HG03045 (cell line): ENCODE measurements around the gene COG1.

Experiments
- ATAC-seq: cut with Tn5 transposase; IDR thresholded peaks from one replicate; pipeline ENCODE4 v1.9.1; 2021; ENCODE audit warnings: mild to moderate bottlenecking, moderate library complexity; ENCODE audit not compliant: unreplicated experiment

COG1 gene

DNA sequence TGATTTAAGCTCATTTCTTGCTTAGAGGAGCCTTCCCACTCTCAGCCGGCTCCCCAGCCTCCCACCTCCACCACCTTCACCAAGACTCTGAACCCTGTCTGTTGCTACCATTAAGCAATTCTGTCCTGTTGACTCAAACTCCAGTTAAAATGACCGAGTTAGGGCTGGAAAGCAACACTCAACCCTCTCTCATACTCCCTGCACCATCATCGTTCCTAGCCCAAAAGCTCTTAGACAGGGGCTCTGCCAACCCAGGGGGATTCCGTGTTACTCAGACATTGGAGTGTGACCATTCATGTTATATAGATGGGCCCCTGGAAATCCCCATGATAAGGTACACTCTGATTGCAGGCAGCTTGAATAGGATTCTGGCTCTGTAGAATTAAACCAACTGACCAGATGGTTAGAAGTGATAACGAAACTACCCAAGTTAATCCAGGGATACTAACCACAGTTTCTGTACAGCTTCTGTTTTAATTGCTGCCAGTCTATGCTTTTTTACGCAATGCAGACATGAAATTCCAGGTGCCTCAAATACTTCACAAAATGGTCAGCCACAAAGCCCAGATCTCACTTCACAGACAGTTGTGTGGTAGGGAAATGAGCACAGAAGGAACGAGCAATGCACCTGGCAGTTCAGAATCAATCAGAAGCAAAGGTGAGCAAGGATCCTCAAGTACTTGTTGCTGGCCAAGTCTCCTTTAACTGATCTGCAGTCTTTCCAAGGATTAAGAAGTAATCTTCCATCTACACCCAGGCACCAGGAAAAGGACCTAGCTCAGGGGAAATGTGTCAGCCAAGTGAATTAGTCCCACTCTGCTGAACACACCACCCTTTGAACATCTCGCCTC lies 25.9 kb upstream of the COG1 start:
- ATAC-seq = no peak

GRCh38 chr17:73168667-73169066 lies 24.2 kb upstream of the COG1 start:
- no peak for ATAC-seq

GRCh38 chr17:73170324-73170723 lies 22.5 kb upstream of the COG1 start:
- no peak for ATAC-seq

- no peak for ATAC-seq
These were observed 20.6 kb upstream of the COG1 start for GRCh38 chr17:73172252-73172651.

DNA sequence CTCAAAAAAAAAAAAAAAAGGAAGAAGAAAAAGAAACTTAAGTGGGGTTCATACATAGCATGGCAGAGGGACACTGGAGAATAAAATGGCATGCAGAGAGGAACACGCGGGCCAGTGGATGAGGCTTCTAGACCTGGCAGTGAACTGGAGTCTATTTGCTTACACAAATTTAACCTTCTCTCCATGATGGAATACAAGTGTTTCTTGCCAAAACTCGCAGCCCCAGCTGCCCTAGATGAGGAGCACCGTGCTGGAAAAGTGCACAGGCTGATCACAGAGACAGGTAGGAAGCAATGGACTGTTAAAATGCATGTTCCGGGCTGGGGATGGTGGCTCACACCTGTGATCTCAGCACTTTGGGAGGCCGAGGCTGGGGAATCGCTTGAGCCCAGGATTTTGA lies 18.7 kb upstream of the COG1 start:
- ATAC-seq = no peak

GRCh38 chr17:73175962-73176565 lies 16.8 kb upstream of the COG1 start:
- ATAC-seq = no peak

GRCh38 chr17:73179387-73179786 lies 13.5 kb upstream of the COG1 start:
- ATAC-seq = no peak

DNA sequence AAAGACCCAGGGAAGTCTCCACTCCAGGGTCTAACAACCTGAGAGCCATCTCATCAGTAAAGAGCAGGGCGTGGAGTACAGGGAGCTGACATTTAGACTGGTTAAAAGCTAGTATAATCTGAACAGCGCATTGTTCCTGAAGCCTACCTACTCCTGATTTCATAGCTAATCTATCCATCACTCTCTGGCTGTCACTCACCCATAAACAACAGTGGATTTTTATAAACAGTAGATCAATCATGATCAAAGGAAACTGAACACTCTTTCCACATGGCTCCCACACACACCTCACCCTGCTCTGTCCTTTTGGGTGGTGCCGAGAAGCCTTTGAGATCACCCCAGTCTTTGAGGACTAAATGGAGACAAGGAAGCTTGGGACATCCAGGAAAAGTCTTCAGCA lies 13.0 kb upstream of the COG1 start:
- no peak for ATAC-seq

DNA sequence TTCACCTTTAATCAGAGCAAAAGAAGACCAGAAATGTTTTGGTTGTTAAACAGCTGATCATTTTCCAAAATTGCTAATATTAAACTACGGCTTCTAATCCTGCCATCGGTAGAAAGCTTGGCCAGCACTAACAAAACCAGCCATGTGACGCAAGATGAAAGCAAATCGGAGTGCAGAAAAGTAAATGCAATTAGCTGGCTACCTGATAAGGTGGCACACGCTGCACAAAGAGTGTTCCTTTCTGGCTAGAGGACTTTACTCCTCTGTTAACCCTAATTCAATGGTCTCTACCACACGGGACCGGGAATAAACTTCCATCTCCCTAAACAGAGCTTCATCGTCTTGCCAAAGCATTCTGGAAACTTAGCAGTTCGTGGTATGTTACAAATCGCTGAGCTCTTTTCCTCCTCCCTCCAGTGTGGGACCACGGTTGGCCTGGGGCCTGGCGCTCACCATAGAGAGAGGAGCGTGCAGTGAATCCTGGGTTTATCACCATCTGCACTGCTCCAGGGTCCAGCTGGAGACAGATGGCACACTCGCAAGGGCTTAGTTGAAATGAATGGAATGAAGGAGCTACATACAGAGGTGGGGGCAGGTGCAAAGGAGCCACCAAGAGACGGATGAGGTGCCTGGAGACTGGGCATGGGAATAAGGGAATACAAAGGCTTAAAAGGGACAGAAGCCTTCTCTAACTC lies 10.1 kb upstream of the COG1 start:
- ATAC-seq = no peak

GRCh38 chr17:73184136-73184993 lies 8.5 kb upstream of the COG1 start:
- no peak for ATAC-seq

DNA sequence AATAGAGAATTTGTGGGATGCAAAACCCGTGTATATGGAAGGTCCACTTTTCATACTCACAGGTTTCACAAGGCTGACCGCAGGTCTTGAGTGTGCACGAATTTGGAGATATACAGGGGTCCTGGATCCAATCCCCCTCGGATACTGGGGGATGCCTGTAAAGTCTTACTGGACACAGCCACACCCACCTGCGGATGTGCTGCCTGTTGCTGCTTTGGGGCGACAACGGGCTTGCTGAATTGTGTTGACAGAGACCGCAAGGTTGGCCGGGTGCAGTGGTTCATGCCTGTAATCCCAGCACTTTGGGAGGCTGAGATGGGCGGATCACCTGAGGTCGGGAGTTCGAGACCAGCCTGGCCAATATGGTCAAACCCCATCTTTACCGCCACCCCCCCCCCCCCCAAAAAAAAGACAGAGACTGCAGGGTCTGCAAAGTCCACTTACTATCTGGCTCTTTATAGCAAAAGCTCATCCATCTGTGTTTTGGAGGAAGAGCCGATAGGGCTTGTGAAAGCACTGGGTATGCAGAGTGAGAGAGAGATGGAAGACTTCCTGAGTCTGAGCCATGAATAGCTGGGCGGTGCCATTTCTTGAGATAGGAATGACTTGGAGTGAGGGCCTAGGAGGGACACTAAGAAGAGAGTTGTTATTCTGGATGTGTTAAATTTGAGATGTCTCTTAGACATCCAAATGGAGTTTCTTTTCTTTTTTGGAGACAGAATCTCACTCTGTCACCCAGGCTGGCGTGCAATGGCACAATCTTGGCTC lies 6.4 kb upstream of the COG1 start:
- no peak for ATAC-seq

DNA sequence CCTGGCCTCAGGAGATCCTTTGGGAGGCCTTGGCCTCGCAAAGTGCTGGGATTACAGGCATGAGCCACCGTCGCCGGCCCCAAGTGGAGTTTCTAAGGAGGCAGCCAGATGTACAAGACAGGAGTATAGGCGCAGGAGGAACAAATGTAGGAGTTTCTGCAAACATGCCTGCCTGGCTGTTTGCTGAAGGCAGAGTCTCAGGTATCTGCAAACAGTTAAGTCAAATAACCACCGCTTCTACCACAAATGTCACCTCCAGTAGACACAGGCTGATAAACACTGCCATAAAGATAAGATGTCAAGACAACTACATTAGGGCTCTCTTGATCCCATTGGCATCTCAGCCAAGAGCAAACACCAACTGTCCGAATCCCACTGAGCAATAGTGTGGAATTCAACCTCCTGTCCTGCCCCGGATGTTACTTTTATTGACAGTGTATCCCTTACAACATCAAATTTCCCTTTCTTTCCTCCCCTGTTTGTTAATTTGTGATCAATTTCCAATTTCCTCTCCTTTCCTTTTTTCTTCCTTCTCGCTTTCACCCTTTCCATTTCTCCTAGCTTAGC lies 5.6 kb upstream of the COG1 start:
- ATAC-seq = no peak

DNA sequence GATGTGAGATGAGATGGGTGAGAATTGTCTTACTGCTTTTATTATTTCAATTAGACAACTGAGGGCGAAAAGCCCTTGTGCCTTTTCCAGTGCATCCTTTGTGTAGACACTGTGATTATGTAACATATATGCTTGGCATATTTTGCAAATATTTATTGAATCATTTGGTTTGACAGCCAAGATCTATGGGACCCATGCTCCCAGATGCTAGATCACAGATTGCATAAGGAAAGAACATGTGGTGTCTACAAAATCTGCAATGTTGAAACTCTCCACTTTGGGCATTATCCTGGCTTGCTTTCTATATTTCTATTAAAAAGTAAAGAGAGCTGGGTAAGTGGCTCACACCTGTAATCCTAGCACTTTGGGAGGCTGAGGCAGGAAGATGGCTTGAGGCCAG lies 4.8 kb upstream of the COG1 start:
- ATAC-seq = no peak

DNA sequence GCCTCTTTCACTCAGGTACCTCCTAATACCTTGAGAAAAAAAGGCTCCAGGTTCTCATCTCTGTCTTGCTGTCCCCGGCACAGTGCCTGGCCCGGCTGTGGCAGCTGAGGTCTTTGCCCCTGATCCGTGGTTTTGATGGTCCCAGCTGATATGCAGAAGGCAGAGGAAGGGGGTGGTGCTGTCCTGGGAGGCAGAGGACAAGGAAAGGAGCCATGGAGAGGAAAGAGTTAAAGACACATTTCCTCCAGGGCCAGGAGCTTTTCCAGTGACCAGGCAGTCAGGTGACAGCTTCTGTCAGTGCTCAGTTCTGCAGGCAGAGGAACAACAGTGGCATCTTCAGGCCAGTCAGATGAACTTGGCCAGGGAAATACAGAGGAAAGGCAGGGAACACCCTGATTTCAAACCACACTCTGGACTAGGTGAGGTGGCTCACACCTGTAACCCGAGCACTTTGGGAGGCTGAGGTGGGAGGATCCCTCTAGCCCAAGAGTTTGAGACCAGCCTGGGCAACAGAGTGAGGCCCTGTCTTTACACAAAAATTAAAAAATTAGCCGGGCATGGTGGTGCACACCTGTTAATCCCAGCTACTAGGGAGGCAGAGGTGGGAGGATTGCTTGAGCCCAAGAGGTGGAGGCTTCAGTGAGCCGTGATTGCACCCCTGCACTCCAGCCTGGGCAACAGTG lies 3.3 kb upstream of the COG1 start:
- no peak for ATAC-seq

DNA sequence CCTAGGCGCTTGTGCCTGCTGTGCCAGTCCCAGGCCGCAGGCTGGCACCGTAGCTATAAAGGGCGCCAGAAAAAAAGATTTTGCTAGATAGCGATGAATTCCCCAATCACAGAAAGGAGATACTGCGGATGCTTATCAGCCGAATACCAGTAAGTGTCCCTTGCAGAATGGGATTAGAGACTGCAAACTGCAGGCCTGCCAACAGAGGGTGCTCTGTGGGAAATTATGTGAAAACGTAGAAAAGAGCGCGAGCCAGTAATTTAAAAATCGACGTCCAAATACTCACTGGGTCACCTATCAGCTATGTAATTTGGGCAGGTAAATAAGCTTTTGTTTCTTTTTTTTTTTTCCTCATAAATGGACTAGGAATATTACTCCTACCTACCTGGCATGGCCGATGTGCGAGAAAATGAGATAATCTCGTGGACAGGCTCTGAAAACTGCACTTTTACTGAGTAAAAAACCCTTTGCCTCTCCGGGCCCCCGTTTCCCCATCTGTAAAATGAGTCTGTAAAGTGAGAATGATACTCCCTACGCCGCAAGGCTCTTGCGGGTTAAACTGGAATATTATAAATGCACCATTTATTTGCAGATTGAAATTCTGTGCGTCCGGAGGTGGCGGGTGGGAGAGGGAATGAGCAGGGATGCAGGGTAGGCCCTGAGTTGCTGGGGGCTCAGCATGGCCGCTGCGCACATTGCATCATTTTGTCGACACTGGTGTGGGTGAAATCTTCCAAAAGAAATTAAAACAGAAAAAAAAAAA lies 1.2 kb upstream of the COG1 start:
- peak; percentile 3 for ATAC-seq

DNA sequence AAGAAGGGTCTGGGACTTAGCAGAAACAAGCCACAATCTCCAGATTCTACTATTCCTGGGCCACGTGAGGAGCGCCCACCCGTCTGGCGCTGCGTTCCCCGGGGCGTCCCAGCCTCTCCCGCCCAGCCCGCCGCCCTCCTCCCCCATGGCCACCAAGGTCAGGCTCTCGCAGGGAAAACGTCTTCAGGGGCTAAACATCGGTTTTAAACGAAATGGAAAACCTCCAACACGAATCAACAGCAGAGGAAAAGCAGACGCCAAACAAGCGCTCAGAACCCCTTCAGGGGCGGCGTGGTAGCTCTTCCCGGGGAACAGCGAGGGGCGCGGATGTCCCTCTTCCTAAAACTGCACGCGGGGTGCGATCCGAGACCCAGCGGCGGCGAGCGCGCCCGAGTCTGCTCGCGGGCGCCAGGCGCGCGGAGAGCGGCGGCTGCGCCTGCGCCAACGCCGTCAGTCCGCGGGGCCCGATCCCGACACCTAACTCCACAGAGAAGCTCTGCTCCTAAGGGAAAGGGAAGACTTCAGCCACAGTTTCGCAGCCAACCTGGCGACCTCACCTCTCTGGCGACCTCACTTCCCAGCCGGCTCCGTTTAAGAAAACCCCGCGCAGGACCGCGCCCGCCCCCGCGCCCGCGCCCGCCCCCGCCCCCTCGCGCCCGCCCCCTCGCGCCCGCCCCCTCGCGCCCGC lies 505 bp upstream of the COG1 start:
- peak; percentile 73 for ATAC-seq

DNA sequence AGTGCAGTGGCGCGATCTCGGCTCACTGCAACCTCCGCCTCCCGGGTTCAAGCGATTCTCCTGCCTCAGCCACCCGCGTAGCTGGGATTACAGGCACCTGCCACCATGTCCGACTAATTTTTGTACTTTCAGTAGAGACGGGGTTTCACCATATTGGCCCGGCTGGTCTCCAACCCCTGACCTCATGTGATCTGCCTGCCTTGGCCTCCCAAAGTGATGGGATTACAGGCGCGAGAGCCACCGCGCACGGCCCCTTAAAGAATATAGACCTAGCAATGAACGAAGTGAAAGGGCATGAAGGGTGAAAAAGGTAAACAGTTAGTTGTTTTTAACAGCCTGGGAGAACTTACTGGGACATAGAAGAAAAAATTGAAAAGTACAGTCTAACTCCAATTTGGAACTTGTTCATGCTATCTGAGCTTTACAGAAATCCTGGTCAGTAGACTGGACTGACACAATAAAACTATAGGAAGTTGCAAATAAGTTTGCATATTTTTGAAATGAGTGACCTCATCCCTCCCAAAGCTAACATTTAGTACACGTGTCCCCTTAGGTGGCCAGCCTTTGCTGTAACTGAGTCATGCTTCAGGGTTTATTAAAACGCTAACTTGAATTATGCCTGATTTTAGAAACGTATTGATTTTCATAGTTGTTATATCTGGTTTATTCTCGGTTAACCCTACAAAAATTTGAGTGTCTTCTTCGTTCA lies 1.8 kb downstream of the COG1 start:
- no peak for ATAC-seq

GRCh38 chr17:73196500-73196899 lies 3.6 kb downstream of the COG1 start:
- ATAC-seq = no peak
